ENCODE data around the gene ADAMTS12.

The ADAMTS12 gene

GRCh38 chr5:33793276-33793675 is 98.5 kb downstream of the ADAMTS12 start:
- TF ChIP-seq TAF1 (IDR thresholded peaks at IDR 0.05; ENCODE audit: borderline replicate concordance, insufficient read depth, low read length) (no peak), FOXP2 (optimal IDR thresholded peaks at IDR 0.05; ENCODE audit: borderline replicate concordance, extremely low read depth, extremely low read length, insufficient read depth) (no peak)

GRCh38 chr5:33792559-33792958 is 99.2 kb downstream of the ADAMTS12 start:
- TF ChIP-seq TAF1 (IDR thresholded peaks at IDR 0.05; ENCODE audit: borderline replicate concordance, insufficient read depth, low read length) (no peak), SIN3A (IDR thresholded peaks at IDR 0.05; ENCODE audit: borderline replicate concordance, insufficient read depth, low read length) (no peak), POLR2AphosphoS5 (IDR thresholded peaks at IDR 0.05; ENCODE audit: low read depth, low read length) (no peak), REST (IDR thresholded peaks at IDR 0.05; ENCODE audit: insufficient read depth in 1 of 2, low read depth in 2 of 2, low read length in 2 of 2) (no peak), FOXP2 (optimal IDR thresholded peaks at IDR 0.05; ENCODE audit: borderline replicate concordance, extremely low read depth, extremely low read length, insufficient read depth) (no peak)

- TF ChIP-seq TAF1 (IDR thresholded peaks at IDR 0.05; ENCODE audit: borderline replicate concordance, insufficient read depth, low read length) (no peak), SIN3A (IDR thresholded peaks at IDR 0.05; ENCODE audit: borderline replicate concordance, insufficient read depth, low read length) (no peak), REST (IDR thresholded peaks at IDR 0.05; ENCODE audit: insufficient read depth in 1 of 2, low read depth in 2 of 2, low read length in 2 of 2) (no peak), POLR2AphosphoS5 (IDR thresholded peaks at IDR 0.05; ENCODE audit: low read depth, low read length) (no peak), FOXP2 (optimal IDR thresholded peaks at IDR 0.05; ENCODE audit: borderline replicate concordance, extremely low read depth, extremely low read length, insufficient read depth) (no peak)
Observed at GRCh38 chr5:33789567-33789957, 102.2 kb downstream of the ADAMTS12 start.

- TF ChIP-seq POLR2AphosphoS5 (IDR thresholded peaks at IDR 0.05; ENCODE audit: low read depth, low read length) = no peak
- no peak for TF ChIP-seq REST (IDR thresholded peaks at IDR 0.05; ENCODE audit: insufficient read depth in 1 of 2, low read depth in 2 of 2, low read length in 2 of 2)
- TF ChIP-seq SIN3A (IDR thresholded peaks at IDR 0.05; ENCODE audit: borderline replicate concordance, insufficient read depth, low read length) = no peak
- TF ChIP-seq FOXP2 (optimal IDR thresholded peaks at IDR 0.05; ENCODE audit: borderline replicate concordance, extremely low read depth, extremely low read length, insufficient read depth) = no peak
- TF ChIP-seq TAF1 (IDR thresholded peaks at IDR 0.05; ENCODE audit: borderline replicate concordance, insufficient read depth, low read length) = no peak
Observed at GRCh38 chr5:33788922-33789566, 102.7 kb downstream of the ADAMTS12 start.

GRCh38 chr5:33785571-33785970 is 106.2 kb downstream of the ADAMTS12 start:
- TF ChIP-seq TAF1 (IDR thresholded peaks at IDR 0.05; ENCODE audit: borderline replicate concordance, insufficient read depth, low read length) (no peak), POLR2AphosphoS5 (IDR thresholded peaks at IDR 0.05; ENCODE audit: low read depth, low read length) (no peak), REST (IDR thresholded peaks at IDR 0.05; ENCODE audit: insufficient read depth in 1 of 2, low read depth in 2 of 2, low read length in 2 of 2) (no peak), FOXP2 (optimal IDR thresholded peaks at IDR 0.05; ENCODE audit: borderline replicate concordance, extremely low read depth, extremely low read length, insufficient read depth) (no peak), SIN3A (IDR thresholded peaks at IDR 0.05; ENCODE audit: borderline replicate concordance, insufficient read depth, low read length) (no peak)

All from PFSK-1 (cell line).